ENCODE data around the gene HM13. TPM values are rescaled to one million over a fixed set of nuclear protein-coding genes. Genes with fewer than 3 reads are reported as not detected.
A peak's percentile ranks its signal among the peaks of the same experiment; 100 is the strongest.

Gene HM13
- total and polyA plus RNA-seq, 9 of the 15 experiments (the other 6 are each of a cell fraction or from before 2014, with no cell fraction given): 7.7 to 136 (median 74.5) TPM

DNA sequence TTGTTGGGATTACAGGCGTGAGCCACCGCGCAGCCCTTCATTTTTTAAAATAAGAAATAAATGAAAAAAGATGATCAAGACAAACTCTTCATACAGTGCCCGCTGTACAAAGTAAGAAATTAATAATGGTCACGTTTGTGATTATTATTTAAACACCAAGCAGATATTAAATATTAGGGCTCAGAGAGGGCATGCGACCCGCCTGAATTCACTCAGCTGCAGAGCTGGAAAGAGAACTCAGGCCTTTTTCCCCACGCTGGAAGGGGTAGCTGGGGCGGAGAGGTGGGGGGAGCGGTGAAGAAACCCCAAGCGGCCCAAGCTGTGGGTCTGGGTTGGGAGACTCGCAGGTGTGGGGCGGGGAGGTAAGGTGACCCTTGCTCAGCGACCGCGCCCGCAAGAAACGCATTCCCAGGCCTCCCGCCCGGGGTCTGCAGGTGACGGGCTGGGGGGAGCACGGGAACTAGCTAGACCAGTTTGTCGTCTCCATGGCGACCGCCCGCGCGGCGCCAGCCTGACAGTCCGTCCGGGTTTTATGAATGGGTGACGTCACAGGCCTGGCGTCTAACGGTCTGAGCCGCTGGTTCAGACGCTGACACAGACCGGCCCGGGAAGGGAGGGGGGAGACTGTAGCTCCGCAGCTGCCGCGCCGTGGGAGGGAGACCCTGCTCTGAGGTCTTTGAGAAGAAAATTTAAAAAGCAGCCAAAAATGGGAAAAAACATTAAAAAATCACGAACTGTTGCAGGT lies 89.8 kb downstream of the HM13 start (continued):
- TF ChIP-seq, protein P1, sequence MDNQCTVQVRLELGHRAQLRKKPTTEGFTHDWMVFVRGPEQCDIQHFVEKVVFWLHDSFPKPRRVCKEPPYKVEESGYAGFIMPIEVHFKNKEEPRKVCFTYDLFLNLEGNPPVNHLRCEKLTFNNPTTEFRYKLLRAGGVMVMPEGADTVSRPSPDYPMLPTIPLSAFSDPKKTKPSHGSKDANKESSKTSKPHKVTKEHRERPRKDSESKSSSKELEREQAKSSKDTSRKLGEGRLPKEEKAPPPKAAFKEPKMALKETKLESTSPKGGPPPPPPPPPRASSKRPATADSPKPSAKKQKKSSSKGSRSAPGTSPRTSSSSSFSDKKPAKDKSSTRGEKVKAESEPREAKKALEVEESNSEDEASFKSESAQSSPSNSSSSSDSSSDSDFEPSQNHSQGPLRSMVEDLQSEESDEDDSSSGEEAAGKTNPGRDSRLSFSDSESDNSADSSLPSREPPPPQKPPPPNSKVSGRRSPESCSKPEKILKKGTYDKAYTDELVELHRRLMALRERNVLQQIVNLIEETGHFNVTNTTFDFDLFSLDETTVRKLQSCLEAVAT (IDR thresholded peaks at IDR 0.05): peak in 1 of 2 experiments; percentile 49; a peak in 1 of 4 replicates
- TF ChIP-seq FOXP1 (CRISPR knock-in tag; IDR thresholded peaks at IDR 0.05): no peak
- TF ChIP-seq JUNB (CRISPR knock-in tag; conservative IDR thresholded peaks at IDR 0.05): peak; percentile 43; the same call in 1 of the 2 replicates
- peak; percentile 45 for TF ChIP-seq POLR2B (IDR thresholded peaks at IDR 0.05; ENCODE audit: low read depth, partially characterized antibody)
- TF ChIP-seq NBN (IDR thresholded peaks at IDR 0.05; ENCODE audit: low read depth): peak; percentile 97
- TF ChIP-seq ZBTB7A (IDR thresholded peaks at IDR 0.05; ENCODE audit: borderline replicate concordance, control insufficient read depth, low read depth, low read length): peak; percentile 97; the same call in 1 of the 2 replicates
- TF ChIP-seq, protein P2, sequence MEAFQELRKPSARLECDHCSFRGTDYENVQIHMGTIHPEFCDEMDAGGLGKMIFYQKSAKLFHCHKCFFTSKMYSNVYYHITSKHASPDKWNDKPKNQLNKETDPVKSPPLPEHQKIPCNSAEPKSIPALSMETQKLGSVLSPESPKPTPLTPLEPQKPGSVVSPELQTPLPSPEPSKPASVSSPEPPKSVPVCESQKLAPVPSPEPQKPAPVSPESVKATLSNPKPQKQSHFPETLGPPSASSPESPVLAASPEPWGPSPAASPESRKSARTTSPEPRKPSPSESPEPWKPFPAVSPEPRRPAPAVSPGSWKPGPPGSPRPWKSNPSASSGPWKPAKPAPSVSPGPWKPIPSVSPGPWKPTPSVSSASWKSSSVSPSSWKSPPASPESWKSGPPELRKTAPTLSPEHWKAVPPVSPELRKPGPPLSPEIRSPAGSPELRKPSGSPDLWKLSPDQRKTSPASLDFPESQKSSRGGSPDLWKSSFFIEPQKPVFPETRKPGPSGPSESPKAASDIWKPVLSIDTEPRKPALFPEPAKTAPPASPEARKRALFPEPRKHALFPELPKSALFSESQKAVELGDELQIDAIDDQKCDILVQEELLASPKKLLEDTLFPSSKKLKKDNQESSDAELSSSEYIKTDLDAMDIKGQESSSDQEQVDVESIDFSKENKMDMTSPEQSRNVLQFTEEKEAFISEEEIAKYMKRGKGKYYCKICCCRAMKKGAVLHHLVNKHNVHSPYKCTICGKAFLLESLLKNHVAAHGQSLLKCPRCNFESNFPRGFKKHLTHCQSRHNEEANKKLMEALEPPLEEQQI (IDR thresholded peaks at IDR 0.05): no peak
- TF ChIP-seq, protein P3, sequence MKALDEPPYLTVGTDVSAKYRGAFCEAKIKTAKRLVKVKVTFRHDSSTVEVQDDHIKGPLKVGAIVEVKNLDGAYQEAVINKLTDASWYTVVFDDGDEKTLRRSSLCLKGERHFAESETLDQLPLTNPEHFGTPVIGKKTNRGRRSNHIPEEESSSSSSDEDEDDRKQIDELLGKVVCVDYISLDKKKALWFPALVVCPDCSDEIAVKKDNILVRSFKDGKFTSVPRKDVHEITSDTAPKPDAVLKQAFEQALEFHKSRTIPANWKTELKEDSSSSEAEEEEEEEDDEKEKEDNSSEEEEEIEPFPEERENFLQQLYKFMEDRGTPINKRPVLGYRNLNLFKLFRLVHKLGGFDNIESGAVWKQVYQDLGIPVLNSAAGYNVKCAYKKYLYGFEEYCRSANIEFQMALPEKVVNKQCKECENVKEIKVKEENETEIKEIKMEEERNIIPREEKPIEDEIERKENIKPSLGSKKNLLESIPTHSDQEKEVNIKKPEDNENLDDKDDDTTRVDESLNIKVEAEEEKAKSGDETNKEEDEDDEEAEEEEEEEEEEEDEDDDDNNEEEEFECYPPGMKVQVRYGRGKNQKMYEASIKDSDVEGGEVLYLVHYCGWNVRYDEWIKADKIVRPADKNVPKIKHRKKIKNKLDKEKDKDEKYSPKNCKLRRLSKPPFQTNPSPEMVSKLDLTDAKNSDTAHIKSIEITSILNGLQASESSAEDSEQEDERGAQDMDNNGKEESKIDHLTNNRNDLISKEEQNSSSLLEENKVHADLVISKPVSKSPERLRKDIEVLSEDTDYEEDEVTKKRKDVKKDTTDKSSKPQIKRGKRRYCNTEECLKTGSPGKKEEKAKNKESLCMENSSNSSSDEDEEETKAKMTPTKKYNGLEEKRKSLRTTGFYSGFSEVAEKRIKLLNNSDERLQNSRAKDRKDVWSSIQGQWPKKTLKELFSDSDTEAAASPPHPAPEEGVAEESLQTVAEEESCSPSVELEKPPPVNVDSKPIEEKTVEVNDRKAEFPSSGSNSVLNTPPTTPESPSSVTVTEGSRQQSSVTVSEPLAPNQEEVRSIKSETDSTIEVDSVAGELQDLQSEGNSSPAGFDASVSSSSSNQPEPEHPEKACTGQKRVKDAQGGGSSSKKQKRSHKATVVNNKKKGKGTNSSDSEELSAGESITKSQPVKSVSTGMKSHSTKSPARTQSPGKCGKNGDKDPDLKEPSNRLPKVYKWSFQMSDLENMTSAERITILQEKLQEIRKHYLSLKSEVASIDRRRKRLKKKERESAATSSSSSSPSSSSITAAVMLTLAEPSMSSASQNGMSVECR (CRISPR knock-in tag; IDR thresholded peaks at IDR 0.05): 0 out of 2 replicates have a peak, but pooled peaks have one; percentile 39
- peak; percentile 73 for TF ChIP-seq ATF1 (CRISPR knock-in tag; IDR thresholded peaks at IDR 0.05)
- peak; percentile 99 for TF ChIP-seq ATF1 (tag; IDR thresholded peaks at IDR 0.05)
- peak; percentile 4; the same call in 1 of the 2 replicates for TF ChIP-seq FOXM1 (IDR thresholded peaks at IDR 0.05; ENCODE audit: low read depth)
- TF ChIP-seq FOXM1 (CRISPR knock-in tag; IDR thresholded peaks at IDR 0.05; ENCODE audit: low read depth): no peak
- TF ChIP-seq, protein P4, sequence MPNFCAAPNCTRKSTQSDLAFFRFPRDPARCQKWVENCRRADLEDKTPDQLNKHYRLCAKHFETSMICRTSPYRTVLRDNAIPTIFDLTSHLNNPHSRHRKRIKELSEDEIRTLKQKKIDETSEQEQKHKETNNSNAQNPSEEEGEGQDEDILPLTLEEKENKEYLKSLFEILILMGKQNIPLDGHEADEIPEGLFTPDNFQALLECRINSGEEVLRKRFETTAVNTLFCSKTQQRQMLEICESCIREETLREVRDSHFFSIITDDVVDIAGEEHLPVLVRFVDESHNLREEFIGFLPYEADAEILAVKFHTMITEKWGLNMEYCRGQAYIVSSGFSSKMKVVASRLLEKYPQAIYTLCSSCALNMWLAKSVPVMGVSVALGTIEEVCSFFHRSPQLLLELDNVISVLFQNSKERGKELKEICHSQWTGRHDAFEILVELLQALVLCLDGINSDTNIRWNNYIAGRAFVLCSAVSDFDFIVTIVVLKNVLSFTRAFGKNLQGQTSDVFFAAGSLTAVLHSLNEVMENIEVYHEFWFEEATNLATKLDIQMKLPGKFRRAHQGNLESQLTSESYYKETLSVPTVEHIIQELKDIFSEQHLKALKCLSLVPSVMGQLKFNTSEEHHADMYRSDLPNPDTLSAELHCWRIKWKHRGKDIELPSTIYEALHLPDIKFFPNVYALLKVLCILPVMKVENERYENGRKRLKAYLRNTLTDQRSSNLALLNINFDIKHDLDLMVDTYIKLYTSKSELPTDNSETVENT (CRISPR knock-in tag; IDR thresholded peaks at IDR 0.05): 0 out of 2 replicates have a peak, but pooled peaks have one; percentile 38
- peak in 1 of 2 experiments; percentile 35; a peak in 1 of 3 replicates for TF ChIP-seq CBX3 (IDR thresholded peaks at IDR 0.05; ENCODE audit: borderline replicate concordance in 1 of 2, low read length in 2 of 2)
- no peak for TF ChIP-seq POLR3A (IDR thresholded peaks at IDR 0.05; ENCODE audit: borderline replicate concordance, extremely low read depth, insufficient read depth, insufficient read length)
